A549 (cell line): ENCODE results near the gene FAR2. TPM values are rescaled to one million over a fixed set of nuclear protein-coding genes. Genes with fewer than 3 reads are reported as not detected.

Source experiments
- ATAC-seq, 2 experiments: fragments of 200-7000 bp in 1 of 2; fragments of >200 bp in 1 of 2; cut with Nextera tagmentation in 1 of 2; cut with Tn5 transposase in 1 of 2; 3 replicates each; pipeline versions ENCODE4 v1.8.0 to v1.9.1; 2018 to 2020; ENCODE audit warnings: mild to moderate bottlenecking in 1 of 2, moderate library complexity in 1 of 2
- CTCF ChIA-PET: fragments of 300-600 bp; sonication (Branson Sonifier 250); formaldehyde crosslinking; extraction: SDS; loops from one replicate; lab custom pipeline; 2021; ENCODE audit warnings: antibody characterized with exemption, inconsistent platforms; lab: Yijun Ruan, JAX
- POLR2A ChIA-PET: fragments of 350-600 bp; formaldehyde crosslinking; extraction: SDS; loops from one replicate; lab custom pipeline; 2021; ENCODE audit warnings: antibody characterized with exemption, inconsistent platforms; lab: Yijun Ruan, JAX
- DNase-seq, 2 experiments: peaks; one replicate each; pipeline versions ENCODE4 v3.0.0 to v3.0.0-alpha.2; 2011 to 2016; ENCODE audit warnings: low read depth in 1 of 2, low spot score in 1 of 2
- FAIRE-seq: peaks from 2 replicates; lab custom pipeline; 2011; peaks lifted over from hg19 to GRCh38; lab: Jason Lieb, UNC
- H3K27ac ChIP-seq, 2 experiments: fragments of >200 bp; sonication (Bioruptor Twin); formaldehyde crosslinking; 3 replicates each; pipeline ENCODE4 v1.5.1; 2016 to 2017
- H3K4me1 ChIP-seq: fragments of >200 bp; sonication (Bioruptor Twin); formaldehyde crosslinking; 3 replicates; pipeline ENCODE4 v1.6.1; 2016
- H3K4me2 ChIP-seq: fragments of >200 bp; sonication (Bioruptor Twin); formaldehyde crosslinking; 3 replicates; pipeline ENCODE4 v1.6.1; 2016
- H3K4me3 ChIP-seq: fragments of >200 bp; sonication (Bioruptor Twin); formaldehyde crosslinking; 3 replicates; pipeline ENCODE4 v1.5.1; 2016
- H3K9me3 ChIP-seq: fragments of >200 bp; sonication (Bioruptor Twin); formaldehyde crosslinking; 3 replicates; pipeline ENCODE4 v1.6.1; 2016
- CEBPB ChIP-seq, 2 experiments: fragments of >200 bp in 1 of 2; sonication (Bioruptor Twin) in 1 of 2; formaldehyde crosslinking in 1 of 2; IDR thresholded peaks; 2 replicates each; pipeline ENCODE4 v1.6.1; 2012 to 2016
- EHF ChIP-seq: fragments of 250-450 bp; sonication (Bioruptor Pico); IDR thresholded peaks from 2 replicates; pipeline ENCODE4 v1.5.0; 2020; ENCODE audit warnings: mild to moderate bottlenecking
- EHMT2 ChIP-seq: fragments of 200-600 bp; sonication (generic); IDR thresholded peaks from 2 replicates; pipeline ENCODE4 v1.6.1; 2016; ENCODE audit warnings: antibody characterized with exemption, low read depth, mild to moderate bottlenecking, moderate library complexity
- EP300 ChIP-seq, 2 experiments: fragments of >200 bp; sonication (Bioruptor Twin); formaldehyde crosslinking; IDR thresholded peaks; 2 replicates in 1 of 2; 3 replicates in 1 of 2; pipeline ENCODE4 v1.6.1; 2016 to 2017
- ESRRA ChIP-seq: fragments of 150-350 bp; IDR thresholded peaks from 2 replicates; pipeline ENCODE4 v1.6.1; 2014; ENCODE audit warnings: mild to moderate bottlenecking, low read length, borderline replicate concordance
- FOSB ChIP-seq: fragments of 250-450 bp; sonication (Bioruptor Pico); IDR thresholded peaks from 2 replicates; pipeline ENCODE4 v1.5.0; 2020; ENCODE audit warnings: mild to moderate bottlenecking, moderate library complexity
- FOXS1 ChIP-seq: fragments of 250-450 bp; sonication (Bioruptor Pico); IDR thresholded peaks from 2 replicates; pipeline ENCODE4 v1.5.0; 2020; ENCODE audit warnings: mild to moderate bottlenecking, moderate library complexity
- GATA3 ChIP-seq: IDR thresholded peaks from 2 replicates; pipeline ENCODE4 v1.6.1; 2012; ENCODE audit warnings: borderline replicate concordance
- HEYL ChIP-seq: fragments of 250-450 bp; sonication (Bioruptor Pico); IDR thresholded peaks from 2 replicates; pipeline ENCODE4 v1.8.0; 2021; ENCODE audit warnings: mild to moderate bottlenecking, moderate library complexity
- HMGXB4 ChIP-seq: fragments of 250-450 bp; sonication (Bioruptor Pico); IDR thresholded peaks from 2 replicates; pipeline ENCODE4 v1.5.0; 2021; ENCODE audit warnings: mild to moderate bottlenecking, moderate library complexity, borderline replicate concordance
- MAFK ChIP-seq: fragments of 450-650 bp; IDR thresholded peaks from 2 replicates; pipeline ENCODE4 v1.6.1; 2014; ENCODE audit not compliant: partially characterized antibody
- MAX ChIP-seq: IDR thresholded peaks from 2 replicates; pipeline ENCODE4 v1.6.1; 2012
- NR3C1 ChIP-seq: fragments of >200 bp; sonication (Bioruptor Twin); formaldehyde crosslinking; IDR thresholded peaks from 3 replicates; pipeline ENCODE4 v1.6.1; 2017
- POLR2A ChIP-seq: IDR thresholded peaks from 2 replicates; pipeline ENCODE4 v1.6.1; 2012; ENCODE audit warnings: mild to moderate bottlenecking, low read length
- POLR2AphosphoS2 ChIP-seq: conservative IDR thresholded peaks from 2 replicates; pipeline ENCODE4 v1.6.1; 2012; ENCODE audit warnings: low read length, improper control_type of control experiment, inconsistent platforms
- REST ChIP-seq: fragments of 200-600 bp; sonication (generic); IDR thresholded peaks from 2 replicates; pipeline ENCODE4 v1.6.1; 2016; ENCODE audit warnings: antibody characterized with exemption, mild to moderate bottlenecking, moderate library complexity
- RNF2 ChIP-seq: fragments of 200-600 bp; sonication (generic); IDR thresholded peaks from 2 replicates; pipeline ENCODE4 v1.6.1; 2016; ENCODE audit warnings: low read depth, mild to moderate bottlenecking, antibody characterized with exemption, moderate library complexity, borderline replicate concordance
- SREBF2 ChIP-seq: fragments of 450-650 bp; IDR thresholded peaks from 2 replicates; pipeline ENCODE4 v1.6.1; 2014; ENCODE audit warnings: mild to moderate bottlenecking, moderate library complexity
- TFCP2L1 ChIP-seq: fragments of 250-450 bp; sonication (Bioruptor Pico); IDR thresholded peaks from 2 replicates; pipeline ENCODE4 v1.5.0; 2021; ENCODE audit warnings: mild to moderate bottlenecking
- TP53 ChIP-seq: fragments of 250-450 bp; sonication (Bioruptor Pico); IDR thresholded peaks from 2 replicates; pipeline ENCODE4 v1.5.0; 2021; ENCODE audit warnings: mild to moderate bottlenecking, moderate library complexity
- ZFP36 ChIP-seq: fragments of 450-650 bp; IDR thresholded peaks from 2 replicates; pipeline ENCODE4 v1.6.1; 2014; ENCODE audit warnings: borderline replicate concordance; ENCODE audit not compliant: partially characterized antibody
- ZNF302 ChIP-seq: fragments of 250-450 bp; sonication (Bioruptor Pico); IDR thresholded peaks from 2 replicates; pipeline ENCODE4 v1.9.0; 2021; ENCODE audit warnings: inconsistent platforms, mild to moderate bottlenecking, moderate library complexity
- WGBS: methylation state at CpG from one replicate; pipeline ENCODE4 v1.1.6; 2017; ENCODE audit errors: missing lambda C conversion rate; 5-methylcytosine and 5-hydroxymethylcytosine counted together
- polyA plus RNA-seq, 4 experiments: library from polyadenylated mRNA; depleted of rRNA in 3 of 4; stranded (reverse); fragments of >200 nt; fragmentation: RNase III in 1 of 4; extraction: RNeasy Plus Mini Kit Qiagen cat#74134 plus additional on column Dnase treatment in 1 of 4; gene quantifications; 2 replicates in 3 of 4; 3 replicates in 1 of 4; pipeline ENCODE4 v1.2.3, GENCODE V29; 2011 to 2017

Gene FAR2
- polyA plus RNA-seq, 2 of the 4 experiments (the other 2 are of a cell fraction) = 0.06 TPM; not detected in 1

- POLR2A ChIA-PET = no interaction called here
- no peak for FAIRE-seq
Measured at GRCh38 chr12:29132316-29132715, 16.8 kb upstream of the FAR2 start.

GRCh38 chr12:29133181-29133580, 15.9 kb upstream of the FAR2 start:
- 16% methylated on average over 2 of the region's 2 CpGs for WGBS
- no peaks in the 10 kb centered on the region for H3K4me1 ChIP-seq
- H3K27ac ChIP-seq = no peak overlapping the region
- TF ChIP-seq RNF2 (no peak), POLR2AphosphoS2 (no peak), MAFK (no peak), TFCP2L1 (CRISPR knock-in tag) (no peak), ZFP36 (no peak), EP300 (IDR thresholded peaks at IDR 0.05) (no peak), SREBF2 (no peak), HMGXB4 (CRISPR knock-in tag) (no peak), TP53 (no peak), GATA3 (no peak), POLR2A (no peak), HEYL (CRISPR knock-in tag) (no peak), NR3C1 (no peak), ESRRA (no peak), FOSB (CRISPR knock-in tag) (no peak), FOXS1 (CRISPR knock-in tag) (no peak), MAX (no peak), EHF (no peak), CEBPB (IDR thresholded peaks at IDR 0.05) (no peak), REST (no peak)
- ATAC-seq = no peak
- H3K4me2 ChIP-seq = no peak overlapping the region
- no peak overlapping the region for H3K4me3 ChIP-seq
- H3K9me3 ChIP-seq = no peaks in the 10 kb centered on the region
- no peak for FAIRE-seq
- ChIA-PET POLR2A (no interaction called here), CTCF (interaction anchor here (0.6 kb wide), 1 partner anchor 128 kb away, joined by 5 read pairs; no protein-coding TSS in a partner anchor)
- no peak for DNase-seq

More at GRCh38 chr12:29132316-29132715, 16.8 kb upstream of the FAR2 start:
- ATAC-seq (no peak), DNase-seq (no peak)
- CTCF ChIA-PET = no interaction called here
- WGBS = 38% methylated on average over 6 of the region's 6 CpGs
- TF ChIP-seq EHMT2 (no peak), ZNF302 (CRISPR knock-in tag) (no peak)
- Histone ChIP-seq H3K4me1 (no peaks in the 10 kb centered on the region), H3K27ac (no peak overlapping the region), H3K4me3 (no peak overlapping the region), H3K9me3 (no peaks in the 10 kb centered on the region), H3K4me2 (no peak overlapping the region)
